NT2/D1 (cell line): ENCODE results near the gene SAC3D1.

ENCODE experiments used
- SUZ12 ChIP-seq: IDR thresholded peaks from 2 replicates; pipeline ENCODE4 v1.6.1; 2011; ENCODE audit not compliant: insufficient read length, insufficient read depth; ENCODE audit errors: extremely low read depth
- YY1 ChIP-seq: IDR thresholded peaks from 2 replicates; pipeline ENCODE4 v1.6.1; 2011; ENCODE audit not compliant: insufficient read length, insufficient read depth
- ZNF274 ChIP-seq: IDR thresholded peaks from 2 replicates; pipeline ENCODE4 v1.6.1; 2011; ENCODE audit warnings: mild to moderate bottlenecking, low read depth, low read length

- TF ChIP-seq ZNF274, result no peak
- TF ChIP-seq YY1, result no peak
- TF ChIP-seq SUZ12, result no peak
Measured at GRCh38 chr11:64999478-64999877, 41.5 kb upstream of the SAC3D1 start.
